Neural progenitor cell (in vitro differentiated cells): Measurements from ENCODE around the gene RIPPLY1. TPM values are rescaled to one million over a fixed set of nuclear protein-coding genes. Genes with fewer than 3 reads are reported as not detected.
A peak's percentile ranks its signal among the peaks of the same experiment; 100 is the strongest.

Experiments
- DNase-seq: peaks from one replicate; pipeline ENCODE4 v3.0.0-alpha.2; 2016; ENCODE audit warnings: low spot score
- H2AFZ ChIP-seq: fragments of 200-600 bp; sonication (generic); replicated peaks from 2 replicates; pipeline ENCODE4 v1.6.1; 2016; ENCODE audit warnings: antibody characterized with exemption
- H3F3A ChIP-seq: fragments of 200-600 bp; sonication (generic); 2 replicates; pipeline ENCODE4 v1.6.1; 2016; ENCODE audit warnings: antibody characterized with exemption, low read depth
- H3K27ac ChIP-seq: fragments of 200-600 bp; sonication (generic); 2 replicates; pipeline ENCODE4 v1.5.1; 2016; ENCODE audit warnings: mild to moderate bottlenecking
- H3K27me3 ChIP-seq: fragments of 200-600 bp; sonication (generic); 2 replicates; pipeline ENCODE4 v1.6.1; 2016; ENCODE audit warnings: mild to moderate bottlenecking, moderate library complexity
- H3K36me3 ChIP-seq: fragments of 200-600 bp; sonication (generic); 2 replicates; pipeline ENCODE4 v1.5.1; 2016
- H3K4me1 ChIP-seq: fragments of 200-600 bp; sonication (generic); 2 replicates; pipeline ENCODE4 v1.6.1; 2016; ENCODE audit warnings: mixed run types
- H3K4me2 ChIP-seq: fragments of 200-600 bp; sonication (generic); 2 replicates; pipeline ENCODE4 v1.6.1; 2016
- H3K4me3 ChIP-seq: fragments of 200-600 bp; sonication (generic); 2 replicates; pipeline ENCODE4 v1.5.1; 2016
- H3K79me2 ChIP-seq: fragments of 200-600 bp; sonication (generic); 2 replicates; pipeline ENCODE4 v1.6.1; 2016; ENCODE audit warnings: low read depth
- H3K9ac ChIP-seq: fragments of 200-600 bp; sonication (generic); 2 replicates; pipeline ENCODE4 v1.6.1; 2016
- H3K9me3 ChIP-seq: fragments of 200-600 bp; sonication (generic); 2 replicates; pipeline ENCODE4 v1.5.1; 2016; ENCODE audit warnings: low read depth
- H4K20me1 ChIP-seq: fragments of 200-600 bp; sonication (generic); 2 replicates; pipeline ENCODE4 v1.6.1; 2016; ENCODE audit warnings: low read depth
- H3K27ac Mint-ChIP-seq: 3 replicates; pipeline ENCODE4 v1.8.0; 2021; ENCODE audit warnings: mixed read lengths
- H3K27me3 Mint-ChIP-seq: 2 replicates; pipeline ENCODE4 v1.8.0; 2022; ENCODE audit warnings: low read depth, mild to moderate bottlenecking, inconsistent platforms, moderate library complexity, mixed read lengths; ENCODE audit not compliant: insufficient read depth
- H3K36me3 Mint-ChIP-seq: 3 replicates; pipeline ENCODE4 v1.8.0; 2021; ENCODE audit warnings: mixed read lengths
- H3K4me1 Mint-ChIP-seq: 3 replicates; pipeline ENCODE4 v1.8.0; 2021; ENCODE audit warnings: mixed read lengths
- H3K4me3 Mint-ChIP-seq: 3 replicates; pipeline ENCODE4 v1.8.0; 2021; ENCODE audit warnings: mild to moderate bottlenecking, moderate library complexity, mixed read lengths
- H3K9me3 Mint-ChIP-seq: 3 replicates; pipeline ENCODE4 v1.8.0; 2020; ENCODE audit warnings: mixed read lengths
- EZH2 ChIP-seq: fragments of 200-600 bp; sonication (generic); IDR thresholded peaks from 2 replicates; pipeline ENCODE4 v1.6.1; 2017; ENCODE audit warnings: antibody characterized with exemption, mild to moderate bottlenecking, moderate library complexity
- EZH2phosphoT487 ChIP-seq: fragments of 200-600 bp; sonication (generic); IDR thresholded peaks from 2 replicates; pipeline ENCODE4 v1.6.1; 2017; ENCODE audit warnings: antibody characterized with exemption
- total RNA-seq: library from RNA; depleted of rRNA; stranded (reverse); fragments of >200 nt; gene quantifications from 2 replicates; pipeline ENCODE4 v1.2.3, GENCODE V29; 2015; ENCODE audit warnings: low replicate concordance
- TF ChIP-seq, protein P1 (sequence below): fragments of 200-600 bp; sonication (generic); IDR thresholded peaks from 2 replicates; pipeline ENCODE4 v1.5.1; 2017; ENCODE audit warnings: antibody characterized with exemption, mild to moderate bottlenecking

RIPPLY1 gene
- total RNA-seq, 1 donor from 2014 or later: not detected

DNA sequence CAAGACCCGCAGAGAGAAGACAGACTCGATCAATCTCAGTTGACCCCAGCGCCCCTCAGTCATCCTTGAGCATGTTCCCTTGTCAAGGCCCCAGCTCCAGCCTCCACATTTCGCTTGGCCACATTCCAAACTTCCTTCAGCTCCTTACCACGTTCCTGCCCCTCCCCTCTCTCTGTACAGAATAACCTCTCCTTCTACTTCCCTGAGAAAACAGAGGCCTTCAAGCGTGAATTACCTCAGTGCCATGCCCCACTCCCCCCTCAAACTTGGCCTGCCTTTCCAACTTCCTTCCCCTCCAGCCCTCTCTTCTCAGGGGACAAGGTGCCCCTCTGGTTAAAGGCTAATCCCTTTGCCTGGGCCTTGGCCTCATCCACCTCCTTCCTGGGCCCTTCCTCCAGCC, 3.2 kb upstream of the RIPPLY1 start:
- no peak for TF ChIP-seq EZH2
- TF ChIP-seq EZH2phosphoT487: no peak
- TF ChIP-seq, protein P1, sequence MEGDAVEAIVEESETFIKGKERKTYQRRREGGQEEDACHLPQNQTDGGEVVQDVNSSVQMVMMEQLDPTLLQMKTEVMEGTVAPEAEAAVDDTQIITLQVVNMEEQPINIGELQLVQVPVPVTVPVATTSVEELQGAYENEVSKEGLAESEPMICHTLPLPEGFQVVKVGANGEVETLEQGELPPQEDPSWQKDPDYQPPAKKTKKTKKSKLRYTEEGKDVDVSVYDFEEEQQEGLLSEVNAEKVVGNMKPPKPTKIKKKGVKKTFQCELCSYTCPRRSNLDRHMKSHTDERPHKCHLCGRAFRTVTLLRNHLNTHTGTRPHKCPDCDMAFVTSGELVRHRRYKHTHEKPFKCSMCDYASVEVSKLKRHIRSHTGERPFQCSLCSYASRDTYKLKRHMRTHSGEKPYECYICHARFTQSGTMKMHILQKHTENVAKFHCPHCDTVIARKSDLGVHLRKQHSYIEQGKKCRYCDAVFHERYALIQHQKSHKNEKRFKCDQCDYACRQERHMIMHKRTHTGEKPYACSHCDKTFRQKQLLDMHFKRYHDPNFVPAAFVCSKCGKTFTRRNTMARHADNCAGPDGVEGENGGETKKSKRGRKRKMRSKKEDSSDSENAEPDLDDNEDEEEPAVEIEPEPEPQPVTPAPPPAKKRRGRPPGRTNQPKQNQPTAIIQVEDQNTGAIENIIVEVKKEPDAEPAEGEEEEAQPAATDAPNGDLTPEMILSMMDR: no peak
- Mint-ChIP-seq H3K27me3 (peaks cover 6% of the 10 kb centered on the region), H3K36me3 (no peaks in the 10 kb centered on the region), H3K4me3 (peak overlapping the region; percentile 31), H3K4me1 (peaks cover 40% of the 10 kb centered on the region), H3K9me3 (peaks cover 3% of the 10 kb centered on the region), H3K27ac (peak overlapping the region; percentile 25)
- Histone ChIP-seq H2AFZ (no peak overlapping the region), H3K9me3 (no peaks in the 10 kb centered on the region), H3K4me2 (no peak overlapping the region), H3K4me1 (peaks cover 20% of the 10 kb centered on the region), H3K79me2 (no peaks in the 10 kb centered on the region), H3F3A (peaks cover 16% of the 10 kb centered on the region), H3K36me3 (no peaks in the 10 kb centered on the region), H3K4me3 (no peak overlapping the region), H4K20me1 (no peaks in the 10 kb centered on the region), H3K27me3 (no peaks in the 10 kb centered on the region), H3K9ac (no peak overlapping the region), H3K27ac (no peak overlapping the region)
- DNase-seq: no peak

DNA sequence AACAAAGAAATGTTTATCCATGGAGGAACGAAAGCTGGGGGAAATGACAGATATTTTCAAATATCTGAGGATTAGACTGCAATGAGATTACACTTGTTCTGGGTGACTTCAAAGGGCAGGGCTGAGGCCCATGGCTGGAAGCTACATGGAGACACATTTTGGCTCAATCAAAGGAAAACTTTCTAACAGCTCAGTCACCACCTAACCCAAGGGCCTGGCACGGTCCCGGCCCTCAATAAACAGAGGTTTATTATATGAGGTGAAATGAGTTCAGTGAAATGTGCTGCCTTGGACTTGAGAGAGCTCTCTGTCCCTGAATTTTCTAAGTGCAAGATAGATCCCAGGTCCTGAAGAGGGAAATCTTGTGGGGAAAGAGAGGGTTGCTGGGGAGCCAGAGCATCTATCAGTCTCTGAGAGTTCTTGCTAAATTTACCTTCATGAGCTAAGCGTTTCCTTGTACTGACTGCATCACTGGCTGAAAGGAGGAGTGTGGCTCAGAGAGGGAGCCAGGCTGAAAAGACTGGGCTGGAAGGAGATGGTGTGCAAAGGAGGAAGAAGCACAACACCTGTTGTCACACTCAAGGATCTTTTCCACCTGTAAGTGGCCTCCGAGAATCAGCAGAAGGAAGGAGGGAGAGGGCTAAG, 2.0 kb upstream of the RIPPLY1 start:
- H3K9me3 ChIP-seq: no peaks in the 10 kb centered on the region
- no peak overlapping the region for H2AFZ ChIP-seq
- H3K27ac Mint-ChIP-seq: no peak overlapping the region
- no peak for DNase-seq
- peaks cover 8% of the 10 kb centered on the region for H3K27me3 Mint-ChIP-seq
- H3K9ac ChIP-seq: no peak overlapping the region
- H3K79me2 ChIP-seq: no peaks in the 10 kb centered on the region
- H3K36me3 ChIP-seq: no peaks in the 10 kb centered on the region
- H3K9me3 Mint-ChIP-seq: peaks cover 3% of the 10 kb centered on the region
- H3K4me2 ChIP-seq: no peak overlapping the region
- peaks cover 20% of the 10 kb centered on the region for H3K4me1 ChIP-seq
- TF ChIP-seq EZH2: no peak
- TF ChIP-seq, protein P1: no peak
- H3K4me1 Mint-ChIP-seq: peaks cover 40% of the 10 kb centered on the region
- H3F3A ChIP-seq: peaks cover 16% of the 10 kb centered on the region
- no peak overlapping the region for H3K4me3 Mint-ChIP-seq
- H3K36me3 Mint-ChIP-seq: no peaks in the 10 kb centered on the region
- no peak overlapping the region for H3K4me3 ChIP-seq
- H3K27me3 ChIP-seq: no peaks in the 10 kb centered on the region
- H4K20me1 ChIP-seq: no peaks in the 10 kb centered on the region
- no peak overlapping the region for H3K27ac ChIP-seq

DNA sequence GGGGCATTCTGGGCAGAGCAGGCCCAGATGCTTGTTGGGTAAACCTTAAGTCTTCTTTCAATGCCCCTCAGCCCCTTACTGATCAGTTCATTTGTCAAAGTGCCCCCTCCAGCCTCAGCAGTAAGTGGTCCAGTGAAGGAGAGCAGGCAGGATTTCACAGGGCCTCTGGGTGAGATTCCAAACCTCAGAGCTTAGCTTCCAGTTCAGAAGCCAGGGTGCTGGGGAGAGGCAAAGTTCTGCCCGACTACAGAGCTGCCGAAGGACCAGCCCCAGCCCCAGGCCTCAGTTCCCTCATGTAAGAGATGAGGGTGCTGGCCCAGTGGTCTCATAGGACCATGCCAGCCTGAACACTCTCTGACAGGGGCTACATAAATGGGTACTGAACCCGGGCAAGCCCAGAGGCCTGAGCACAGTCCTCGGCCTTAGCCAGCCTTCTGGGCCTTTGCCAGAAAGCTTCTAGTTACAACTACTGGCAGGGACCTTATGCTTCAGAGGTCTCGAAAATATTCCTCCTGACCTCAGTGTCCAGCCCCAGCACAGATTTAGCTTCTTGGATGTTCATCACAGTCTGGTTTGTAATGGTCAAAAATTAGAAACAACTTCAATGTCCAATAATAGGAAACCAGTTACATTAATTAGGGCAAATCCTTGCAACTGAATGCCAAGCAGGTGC, 851 bp upstream of the RIPPLY1 start:
- H3K9me3 Mint-ChIP-seq: peaks cover 3% of the 10 kb centered on the region
- Histone ChIP-seq H3K27me3 (no peaks in the 10 kb centered on the region), H3K4me1 (peaks cover 20% of the 10 kb centered on the region), H3K27ac (peak overlapping the region; percentile 65), H3K9me3 (no peaks in the 10 kb centered on the region), H3F3A (peaks cover 16% of the 10 kb centered on the region), H3K9ac (no peak overlapping the region), H3K4me2 (peak overlapping the region; percentile 13), H3K36me3 (no peaks in the 10 kb centered on the region), H3K79me2 (no peaks in the 10 kb centered on the region), H2AFZ (no peak overlapping the region), H4K20me1 (no peaks in the 10 kb centered on the region), H3K4me3 (no peak overlapping the region)
- TF ChIP-seq EZH2 (no peak), EZH2phosphoT487 (no peak)
- TF ChIP-seq, protein P1: no peak
- H3K4me3 Mint-ChIP-seq: no peak overlapping the region
- peaks cover 6% of the 10 kb centered on the region for H3K27me3 Mint-ChIP-seq
- H3K36me3 Mint-ChIP-seq: no peaks in the 10 kb centered on the region
- no peak for DNase-seq
- peaks cover 48% of the 10 kb centered on the region for H3K4me1 Mint-ChIP-seq
- H3K27ac Mint-ChIP-seq: peak overlapping the region; percentile 48
